Measurements from ENCODE around the gene DDX46.
A peak's percentile ranks its signal among the peaks of the same experiment; 100 is the strongest.

Gene DDX46, protein sequence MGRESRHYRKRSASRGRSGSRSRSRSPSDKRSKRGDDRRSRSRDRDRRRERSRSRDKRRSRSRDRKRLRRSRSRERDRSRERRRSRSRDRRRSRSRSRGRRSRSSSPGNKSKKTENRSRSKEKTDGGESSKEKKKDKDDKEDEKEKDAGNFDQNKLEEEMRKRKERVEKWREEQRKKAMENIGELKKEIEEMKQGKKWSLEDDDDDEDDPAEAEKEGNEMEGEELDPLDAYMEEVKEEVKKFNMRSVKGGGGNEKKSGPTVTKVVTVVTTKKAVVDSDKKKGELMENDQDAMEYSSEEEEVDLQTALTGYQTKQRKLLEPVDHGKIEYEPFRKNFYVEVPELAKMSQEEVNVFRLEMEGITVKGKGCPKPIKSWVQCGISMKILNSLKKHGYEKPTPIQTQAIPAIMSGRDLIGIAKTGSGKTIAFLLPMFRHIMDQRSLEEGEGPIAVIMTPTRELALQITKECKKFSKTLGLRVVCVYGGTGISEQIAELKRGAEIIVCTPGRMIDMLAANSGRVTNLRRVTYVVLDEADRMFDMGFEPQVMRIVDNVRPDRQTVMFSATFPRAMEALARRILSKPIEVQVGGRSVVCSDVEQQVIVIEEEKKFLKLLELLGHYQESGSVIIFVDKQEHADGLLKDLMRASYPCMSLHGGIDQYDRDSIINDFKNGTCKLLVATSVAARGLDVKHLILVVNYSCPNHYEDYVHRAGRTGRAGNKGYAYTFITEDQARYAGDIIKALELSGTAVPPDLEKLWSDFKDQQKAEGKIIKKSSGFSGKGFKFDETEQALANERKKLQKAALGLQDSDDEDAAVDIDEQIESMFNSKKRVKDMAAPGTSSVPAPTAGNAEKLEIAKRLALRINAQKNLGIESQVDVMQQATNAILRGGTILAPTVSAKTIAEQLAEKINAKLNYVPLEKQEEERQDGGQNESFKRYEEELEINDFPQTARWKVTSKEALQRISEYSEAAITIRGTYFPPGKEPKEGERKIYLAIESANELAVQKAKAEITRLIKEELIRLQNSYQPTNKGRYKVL

DNA sequence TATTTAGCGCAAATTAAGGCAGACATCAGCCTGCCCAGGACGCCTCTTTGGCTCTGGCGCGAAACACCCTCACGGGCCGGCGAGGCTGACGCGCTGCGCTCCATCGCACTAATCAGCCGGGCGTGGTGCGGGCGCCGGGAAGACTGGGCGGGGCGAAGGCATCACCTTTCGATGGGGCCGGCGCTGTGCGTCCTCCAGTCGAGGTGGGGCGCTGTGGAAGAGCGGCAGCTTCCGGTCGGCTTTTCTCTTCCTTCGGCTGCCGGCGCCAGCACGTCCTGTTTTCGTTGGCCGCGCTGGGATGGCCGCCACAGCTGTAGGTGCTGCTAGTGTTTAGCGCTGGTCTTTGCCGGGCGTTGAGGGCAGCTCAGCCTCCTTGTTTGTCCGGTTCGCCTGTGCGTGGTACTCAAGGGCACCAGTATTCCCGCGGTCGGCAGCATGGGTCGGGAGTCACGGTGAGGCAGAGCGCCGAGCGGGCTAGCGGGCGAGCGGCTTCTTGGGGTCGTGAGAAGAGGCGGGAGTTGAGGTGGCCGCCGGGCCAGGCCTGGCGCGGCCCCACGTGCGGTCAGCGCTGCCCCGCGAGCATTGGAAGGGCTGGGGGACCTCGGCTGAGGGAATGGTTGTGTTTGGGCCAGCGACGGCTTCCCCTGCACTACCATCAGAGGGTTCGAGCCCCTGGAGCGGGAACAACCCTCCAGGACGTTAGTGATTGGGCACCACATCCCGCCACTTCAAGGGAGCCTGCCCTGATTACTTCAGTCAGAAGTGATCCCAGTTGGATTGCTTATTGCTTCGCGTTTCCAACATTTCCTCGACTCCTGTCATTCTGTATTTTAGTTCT, at the start of gene DDX46:
Gene DDX46 (plus strand): TSS at position 276 of the 838 bp plus-strand sequence. CDS start 160 bp downstream, at position 436.
- TF ChIP-seq GATA1 (IDR thresholded peaks at IDR 0.05; ENCODE audit: low read depth, low read length) (no peak), POLR2A (IDR thresholded peaks at IDR 0.05; ENCODE audit: low read length) (peak; percentile 94)
- DNase-seq, result peak; percentile 97 to 98

DNA sequence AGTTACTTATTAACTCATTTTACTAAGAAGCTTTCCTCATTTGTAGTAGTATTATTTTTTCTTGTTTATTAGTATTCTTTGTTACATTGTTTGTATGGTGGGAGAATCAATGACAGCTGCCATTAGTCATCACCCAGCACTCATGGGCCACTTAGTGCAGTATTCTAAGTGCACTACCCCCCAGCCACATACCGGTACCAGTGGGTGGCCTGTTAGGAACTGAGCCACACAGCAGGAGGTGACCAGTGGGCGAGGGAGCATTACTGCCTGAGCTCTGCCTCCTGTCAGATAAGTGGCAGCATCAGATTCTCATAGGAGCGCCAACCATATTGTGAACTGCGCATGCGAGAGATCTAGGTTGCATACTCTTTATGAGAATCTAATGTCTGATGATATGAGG, 44.5 kb upstream of the DDX46 start:
- DNase-seq, result peak; percentile 64 to 78
- TF ChIP-seq POLR2A (IDR thresholded peaks at IDR 0.05; ENCODE audit: low read length) (no peak), GATA1 (IDR thresholded peaks at IDR 0.05; ENCODE audit: low read depth, low read length) (no peak)

DNA sequence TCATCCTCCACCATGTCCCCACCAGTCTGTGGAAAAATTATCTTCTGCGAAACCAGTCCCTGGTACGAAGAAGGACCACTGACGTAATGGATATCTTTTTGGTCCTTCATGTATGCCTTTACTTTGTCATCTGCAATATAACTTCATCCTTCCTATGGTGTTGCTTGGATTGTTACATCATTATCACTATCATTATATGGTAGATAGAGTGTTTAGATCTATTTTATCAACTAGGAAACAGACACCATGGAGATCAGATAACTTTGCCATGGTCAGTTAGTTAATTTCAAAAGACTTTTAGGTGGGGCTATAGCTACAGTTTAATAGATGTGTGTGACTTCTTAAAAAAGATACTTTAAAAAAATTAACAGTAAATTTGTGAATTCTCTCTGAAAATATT, 44.0 kb upstream of the DDX46 start:
- peak; percentile 64 to 78 for DNase-seq
- TF ChIP-seq POLR2A (IDR thresholded peaks at IDR 0.05; ENCODE audit: low read length) (no peak), GATA1 (IDR thresholded peaks at IDR 0.05; ENCODE audit: low read depth, low read length) (no peak)

DNA sequence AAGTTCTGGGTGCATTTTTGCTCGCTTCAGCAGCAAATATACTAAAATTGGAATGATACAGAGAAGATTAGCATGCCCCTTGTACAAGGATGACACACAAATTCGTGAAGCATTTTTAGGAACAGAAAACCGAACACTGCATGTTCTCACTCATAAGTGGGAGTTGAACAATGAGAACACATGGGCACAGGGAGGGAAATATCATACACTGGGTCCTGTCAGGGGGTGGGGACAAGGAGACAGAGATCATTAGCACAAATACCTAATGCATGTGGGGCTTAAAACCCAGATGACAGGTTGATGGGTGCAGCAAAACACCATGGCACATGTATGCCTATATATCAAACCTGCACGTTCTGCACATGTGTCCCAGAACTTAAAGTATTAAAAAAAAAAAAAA, 43.1 kb upstream of the DDX46 start:
- peak in 1 of 2 experiments; percentile 8 for DNase-seq

DNA sequence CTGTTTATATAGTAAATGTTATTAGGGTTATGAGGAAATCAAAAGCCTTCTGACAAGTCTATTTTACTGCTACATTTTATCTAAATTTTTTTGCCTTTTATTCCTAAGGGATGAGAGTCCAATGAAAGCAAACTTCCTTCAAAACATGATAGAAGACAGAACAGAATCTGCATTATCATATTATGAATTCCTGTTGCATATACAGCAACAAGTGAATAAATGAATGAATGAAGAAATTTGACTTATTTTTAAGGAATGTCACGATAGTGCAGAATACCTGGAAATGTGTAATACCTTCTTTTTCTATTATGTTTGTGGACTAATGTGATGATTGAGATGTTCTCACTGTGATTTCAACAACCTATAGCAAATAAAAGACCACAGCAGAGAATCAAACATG, 33.7 kb upstream of the DDX46 start:
- TF ChIP-seq POLR2A (IDR thresholded peaks at IDR 0.05; ENCODE audit: low read length) (no peak), GATA1 (IDR thresholded peaks at IDR 0.05; ENCODE audit: low read depth, low read length) (no peak)
- DNase-seq, result no peak

DNA sequence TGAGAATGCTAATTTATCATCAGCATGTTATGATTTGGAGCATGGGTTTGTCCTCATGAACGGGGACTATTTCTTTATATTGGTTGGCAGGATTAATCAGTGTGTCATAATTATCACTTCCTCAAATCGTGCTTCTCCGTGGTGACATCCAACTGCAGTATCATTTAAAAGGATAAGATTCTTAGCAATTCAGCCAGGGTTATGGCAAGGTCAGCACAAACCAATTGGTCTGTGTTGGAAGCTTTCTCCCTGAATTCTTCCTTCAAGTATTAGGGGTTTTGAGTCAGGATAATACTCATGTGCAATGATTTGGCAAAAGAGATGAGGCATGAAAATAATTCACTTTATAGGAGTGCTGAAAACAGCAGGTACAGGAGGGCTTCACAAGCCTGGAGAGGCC, 25.8 kb upstream of the DDX46 start:
- no peak for DNase-seq

DNA sequence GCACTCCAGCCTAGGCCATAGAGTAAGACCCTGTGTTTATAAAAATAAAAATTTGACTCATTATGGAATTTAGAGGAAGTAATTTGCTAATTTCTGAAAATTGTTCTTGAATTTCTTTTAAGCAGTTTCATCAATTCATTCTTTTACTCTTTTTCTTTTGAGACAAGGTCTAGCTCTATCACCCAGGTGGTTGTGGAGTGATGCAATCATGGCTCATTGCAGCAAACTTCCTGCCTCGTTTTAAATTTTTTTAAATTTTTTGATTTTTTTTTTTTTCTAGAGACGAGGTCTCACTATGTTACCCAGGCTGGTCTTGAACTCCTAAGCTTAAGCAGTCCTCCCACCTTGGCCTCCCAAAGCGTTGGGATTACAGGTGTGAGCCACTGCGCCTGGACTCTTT, 23.3 kb upstream of the DDX46 start:
- TF ChIP-seq POLR2A (IDR thresholded peaks at IDR 0.05; ENCODE audit: low read length), result no peak
- TF ChIP-seq GATA1 (IDR thresholded peaks at IDR 0.05; ENCODE audit: low read depth, low read length), result no peak
- no peak for DNase-seq

More for the DNA sequence above, 25.8 kb upstream of the DDX46 start:
- no peak for TF ChIP-seq POLR2A (IDR thresholded peaks at IDR 0.05; ENCODE audit: low read length)
- no peak for TF ChIP-seq GATA1 (IDR thresholded peaks at IDR 0.05; ENCODE audit: low read depth, low read length)

DNA sequence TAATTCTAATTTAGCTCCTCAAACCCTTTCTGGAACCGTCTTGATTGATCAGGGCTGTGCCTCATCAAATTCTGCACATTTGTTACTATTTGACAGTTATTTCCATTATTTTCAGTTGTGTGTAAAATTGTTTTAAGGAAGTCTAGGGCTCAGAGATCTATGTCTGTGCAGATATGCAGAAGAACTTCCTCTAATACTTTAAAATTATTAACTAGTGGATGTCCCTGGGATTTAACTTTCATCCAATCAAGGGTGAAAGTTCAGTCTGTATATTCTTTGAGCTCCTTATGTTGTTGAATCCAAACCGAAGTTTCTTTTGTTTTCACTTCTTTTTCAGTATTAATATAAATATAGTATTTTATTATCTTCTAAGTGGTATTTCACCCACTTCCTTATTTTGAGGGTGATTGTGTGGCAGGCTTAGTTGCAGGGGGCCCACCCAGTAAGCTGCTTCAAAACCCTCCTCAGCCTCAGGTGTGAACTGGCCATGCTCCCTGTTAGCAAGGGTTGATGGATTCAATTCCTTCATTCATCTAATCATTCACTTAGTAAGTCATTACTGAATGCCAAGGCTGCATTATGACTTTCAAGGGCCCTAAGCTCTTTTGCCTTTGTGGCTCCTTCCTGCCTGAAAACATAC, 22.3 kb upstream of the DDX46 start:
- TF ChIP-seq GATA1 (IDR thresholded peaks at IDR 0.05; ENCODE audit: low read depth, low read length) (no peak), POLR2A (IDR thresholded peaks at IDR 0.05; ENCODE audit: low read length) (no peak)
- DNase-seq, result no peak

DNA sequence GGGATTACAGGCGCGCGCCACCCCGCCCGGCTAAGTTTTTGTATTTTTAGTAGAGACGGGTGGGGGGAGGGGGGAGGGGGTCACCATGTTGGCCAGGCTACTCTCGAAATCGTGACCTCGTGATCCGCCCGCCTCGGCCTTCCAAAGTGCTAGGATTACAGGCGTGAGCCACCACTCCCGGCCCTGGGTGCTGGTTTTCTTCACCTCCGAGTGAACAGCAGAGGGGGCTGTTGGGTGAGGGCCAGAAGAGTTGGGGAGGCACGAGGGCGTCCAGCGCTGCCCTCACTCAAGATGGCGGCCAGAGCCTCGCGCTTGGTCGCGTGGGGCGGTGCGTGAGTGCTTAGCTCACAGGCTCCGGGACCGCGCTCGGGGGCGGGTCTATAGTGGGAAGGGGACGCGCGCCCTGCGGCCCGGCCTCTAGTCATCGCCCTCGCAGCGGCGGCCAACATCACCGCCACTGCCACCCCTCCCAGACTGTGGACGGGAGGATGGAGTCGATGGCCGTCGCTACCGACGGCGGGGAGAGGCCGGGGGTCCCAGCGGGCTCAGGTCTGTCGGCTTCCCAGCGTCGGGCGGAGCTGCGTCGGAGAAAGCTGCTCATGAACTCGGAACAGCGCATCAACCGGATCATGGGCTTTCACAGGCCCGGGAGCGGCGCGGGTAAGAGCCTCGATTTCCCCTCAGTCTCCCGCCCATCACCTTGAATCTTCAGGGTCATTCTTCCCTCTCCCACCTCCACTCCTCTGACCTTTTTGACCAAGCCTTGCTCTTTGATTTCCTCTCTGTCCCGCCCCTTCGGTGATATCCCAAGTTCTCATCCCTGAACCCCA, 20.2 kb upstream of the DDX46 start, which contains the start of gene CAMLG:
Gene CAMLG (plus strand): TSS at position 416 of the 830 bp plus-strand sequence. CDS start 73 bp downstream, at position 489.
- peak; percentile 98 for DNase-seq
- TF ChIP-seq POLR2A (IDR thresholded peaks at IDR 0.05; ENCODE audit: low read length) (peak; percentile 69), GATA1 (IDR thresholded peaks at IDR 0.05; ENCODE audit: low read depth, low read length) (no peak)

DNA sequence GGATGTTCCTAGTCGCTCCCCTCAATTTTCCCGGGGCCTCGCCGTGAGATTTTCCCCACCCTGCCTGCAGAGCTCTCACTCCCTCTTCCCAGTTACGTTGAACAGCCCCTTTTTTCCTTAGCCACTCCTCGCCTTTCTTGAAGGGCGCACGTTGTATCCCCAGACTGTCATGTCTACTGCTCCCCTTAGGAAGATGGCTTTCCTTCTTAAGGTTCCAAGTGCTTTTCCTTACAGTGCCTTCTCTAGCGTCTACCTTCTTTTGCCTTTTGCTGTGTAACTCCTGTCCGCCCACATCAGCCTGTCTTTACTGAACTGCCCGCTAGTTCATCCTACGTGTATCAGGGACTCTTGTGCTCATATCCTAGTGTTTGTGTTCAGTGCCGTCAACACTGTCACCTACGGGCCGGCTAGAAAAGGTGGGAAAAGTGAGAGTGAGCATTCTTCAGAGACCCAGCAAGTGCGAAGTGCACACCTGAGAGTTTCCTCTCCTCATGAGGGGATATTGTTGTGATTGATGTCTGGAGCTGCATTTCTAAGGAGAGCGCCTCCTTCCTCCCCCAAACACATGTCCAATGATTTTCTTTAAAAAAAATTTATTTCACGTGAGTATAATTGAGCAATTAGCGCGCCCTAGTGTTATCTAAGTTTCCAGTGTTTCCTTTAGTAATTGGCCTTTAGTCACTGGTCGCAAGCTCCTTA, 19.5 kb upstream of the DDX46 start:
- DNase-seq, result peak; percentile 80 to 82

DNA sequence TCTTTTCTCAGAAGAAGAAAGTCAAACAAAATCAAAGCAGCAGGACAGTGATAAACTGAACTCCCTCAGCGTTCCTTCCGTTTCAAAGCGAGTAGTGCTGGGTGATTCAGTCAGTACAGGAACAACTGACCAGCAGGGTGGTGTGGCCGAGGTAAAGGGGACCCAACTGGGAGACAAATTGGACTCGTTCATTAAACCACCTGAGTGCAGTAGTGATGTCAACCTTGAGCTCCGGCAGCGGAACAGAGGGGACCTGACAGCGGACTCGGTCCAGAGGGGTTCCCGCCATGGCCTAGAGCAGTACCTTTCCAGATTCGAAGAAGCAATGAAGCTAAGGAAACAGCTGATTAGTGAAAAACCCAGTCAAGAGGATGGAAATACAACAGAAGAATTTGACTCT, 17.5 kb upstream of the DDX46 start:
- TF ChIP-seq POLR2A (IDR thresholded peaks at IDR 0.05; ENCODE audit: low read length) (no peak), GATA1 (IDR thresholded peaks at IDR 0.05; ENCODE audit: low read depth, low read length) (no peak)
- no peak for DNase-seq

More for the DNA sequence above, 19.5 kb upstream of the DDX46 start:
- TF ChIP-seq POLR2A (IDR thresholded peaks at IDR 0.05; ENCODE audit: low read length) (no peak), GATA1 (IDR thresholded peaks at IDR 0.05; ENCODE audit: low read depth, low read length) (no peak)

All from erythroblast (primary cell).